Right atrium auricular region (tissue), 2 donors: ENCODE data around the gene HSH2D. TPM values are rescaled to one million over a fixed set of nuclear protein-coding genes. Genes with fewer than 3 reads are reported as not detected.

Experiments
- DNase-seq: peaks from one replicate; pipeline ENCODE4 v3.0.0-alpha.2; 2019; ENCODE audit warnings: low spot score
- H3K27ac ChIP-seq, 2 donors: fragments of 200-600 bp; sonication (generic); 1 replicate in 1 of 2; 2 replicates in 1 of 2; pipeline ENCODE4 v1.5.1; 2016 to 2019
- H3K27me3 ChIP-seq, 2 donors: fragments of 200-600 bp; sonication (generic); one replicate each; pipeline versions ENCODE4 v1.5.1 to v1.6.0; 2017 to 2019
- H3K36me3 ChIP-seq: fragments of 200-600 bp; sonication (generic); one replicate; pipeline ENCODE4 v1.5.1; 2016
- H3K4me1 ChIP-seq, 2 donors: fragments of 200-600 bp; sonication (generic); one replicate each; pipeline versions ENCODE4 v1.5.1 to v1.6.0; 2017 to 2019
- H3K4me3 ChIP-seq, 2 donors: fragments of 200-600 bp; sonication (generic); 1 replicate in 1 of 2; 2 replicates in 1 of 2; pipeline ENCODE4 v1.5.1; 2017 to 2019; ENCODE audit warnings: mild to moderate bottlenecking in 1 of 2, moderate library complexity in 1 of 2
- H3K9me3 ChIP-seq, 2 donors: fragments of 200-600 bp; sonication (generic); one replicate each; pipeline ENCODE4 v1.5.1; 2019
- CTCF ChIP-seq, 2 donors: fragments of 200-600 bp; sonication (generic); IDR thresholded peaks; one replicate each; pipeline ENCODE4 v1.5.1; 2019; ENCODE audit warnings: antibody characterized with exemption in 2 of 2
- total RNA-seq, 2 donors: library from RNA; depleted of rRNA; stranded (reverse); fragments of >200 nt; gene quantifications; one replicate each; pipeline ENCODE4 v1.1.0, GENCODE V29; 2016

The HSH2D gene
- total RNA-seq, 2 donors from 2014 or later = 1.1 TPM; not detected in 1

GRCh38 chr19:16142032-16142580 lies 1.4 kb upstream of the HSH2D start:
- Histone ChIP-seq H3K27ac (no peak overlapping the region), H3K4me1 (no peaks in the 10 kb centered on the region), H3K9me3 (no peaks in the 10 kb centered on the region), H3K27me3 (no peaks in the 10 kb centered on the region), H3K4me3 (no peak overlapping the region), H3K36me3 (no peaks in the 10 kb centered on the region)
- TF ChIP-seq CTCF (IDR thresholded peaks at IDR 0.05) = no peak
- no peak for DNase-seq

- no peak overlapping the region for H3K4me3 ChIP-seq
- H3K27me3 ChIP-seq = no peaks in the 10 kb centered on the region
- no peaks in the 10 kb centered on the region for H3K4me1 ChIP-seq
- H3K27ac ChIP-seq = no peak overlapping the region
- DNase-seq = no peak
- no peaks in the 10 kb centered on the region for H3K9me3 ChIP-seq
- TF ChIP-seq CTCF (IDR thresholded peaks at IDR 0.05) = no peak
- no peaks in the 10 kb centered on the region for H3K36me3 ChIP-seq
Measured at GRCh38 chr19:16144216-16144581, 714 bp downstream of the HSH2D start.

DNA sequence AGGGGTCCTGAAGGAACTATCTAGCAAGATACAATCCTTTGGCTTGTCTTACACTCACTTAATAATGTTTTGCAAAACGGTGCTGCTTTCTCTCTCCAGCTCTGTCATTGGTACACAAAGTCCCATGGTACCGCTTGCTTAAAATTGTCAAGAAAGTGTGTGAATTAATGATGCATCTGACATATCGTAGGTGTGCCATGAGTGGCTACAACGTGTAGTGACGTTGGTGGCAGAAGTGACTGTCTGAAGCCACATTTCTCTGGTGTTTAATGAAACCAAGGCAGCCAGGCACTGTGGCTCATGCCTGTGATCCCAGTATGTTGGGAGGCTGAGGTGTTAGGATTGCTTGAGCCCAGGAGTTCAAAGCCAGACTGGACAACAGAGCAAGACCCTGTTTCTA lies 2.6 kb downstream of the HSH2D start:
- no peaks in the 10 kb centered on the region for H3K9me3 ChIP-seq
- DNase-seq = no peak
- no peak overlapping the region for H3K4me3 ChIP-seq
- no peak overlapping the region for H3K27ac ChIP-seq
- TF ChIP-seq CTCF (IDR thresholded peaks at IDR 0.05) = no peak
- no peaks in the 10 kb centered on the region for H3K4me1 ChIP-seq
- no peaks in the 10 kb centered on the region for H3K36me3 ChIP-seq
- H3K27me3 ChIP-seq = no peaks in the 10 kb centered on the region

DNA sequence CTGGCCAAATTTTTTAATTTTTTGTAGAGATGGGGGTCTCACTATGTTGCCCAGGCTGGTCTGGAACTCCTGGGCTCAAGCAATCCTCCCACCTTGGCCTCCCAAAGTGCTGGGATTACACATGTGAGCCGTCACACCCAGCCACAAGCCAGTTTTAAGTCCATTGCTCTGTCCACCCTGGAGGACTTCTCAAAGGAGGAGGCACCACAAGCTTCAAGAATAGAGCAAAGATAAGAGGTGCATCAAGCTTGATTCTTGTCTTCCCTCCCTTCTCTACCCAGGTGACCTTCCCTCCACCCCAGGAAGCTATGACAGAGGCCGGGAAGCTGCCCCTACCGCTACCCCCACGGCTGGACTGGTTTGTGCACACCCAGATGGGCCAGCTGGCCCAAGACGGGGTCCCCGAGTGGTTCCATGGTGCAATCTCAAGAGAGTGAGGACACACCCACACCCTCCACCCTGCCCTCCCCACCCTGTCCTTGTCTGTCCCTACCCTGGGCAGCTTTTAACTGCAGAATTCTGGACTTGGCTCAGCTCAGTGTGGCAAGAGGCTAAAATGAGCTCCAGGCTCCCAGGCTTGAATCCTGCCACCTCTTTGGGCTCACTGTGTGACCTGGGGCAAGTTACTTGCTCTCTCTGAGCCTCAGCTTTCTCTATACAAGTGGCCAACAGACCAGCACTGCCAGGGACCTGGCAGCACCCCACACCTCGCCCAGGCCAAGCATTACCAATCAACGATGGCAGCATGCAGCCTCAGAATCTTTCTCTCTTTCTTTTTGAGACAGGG lies 5.2 kb downstream of the HSH2D start:
- no peaks in the 10 kb centered on the region for H3K4me1 ChIP-seq
- no peak for DNase-seq
- no peak overlapping the region for H3K27ac ChIP-seq
- no peaks in the 10 kb centered on the region for H3K9me3 ChIP-seq
- no peaks in the 10 kb centered on the region for H3K36me3 ChIP-seq
- no peak for TF ChIP-seq CTCF (IDR thresholded peaks at IDR 0.05)
- H3K4me3 ChIP-seq = no peak overlapping the region
- H3K27me3 ChIP-seq = no peaks in the 10 kb centered on the region

GRCh38 chr19:16153582-16154336 lies 10.3 kb downstream of the HSH2D start:
- no peak overlapping the region for H3K27ac ChIP-seq
- no peak overlapping the region for H3K4me3 ChIP-seq
- H3K9me3 ChIP-seq = no peaks in the 10 kb centered on the region
- TF ChIP-seq CTCF (IDR thresholded peaks at IDR 0.05) = no peak
- no peaks in the 10 kb centered on the region for H3K4me1 ChIP-seq
- no peaks in the 10 kb centered on the region for H3K36me3 ChIP-seq
- H3K27me3 ChIP-seq = no peaks in the 10 kb centered on the region
- no peak for DNase-seq
